Liver (tissue), 9 donors: ENCODE data around the gene KLHDC7A. TPM values are rescaled to one million over a fixed set of nuclear protein-coding genes. Genes with fewer than 3 reads are reported as not detected.

Experiments
- DNase-seq: peaks from one replicate; pipeline ENCODE4 v3.0.0-alpha.2; 2017; ENCODE audit warnings: low spot score
- H3K27ac ChIP-seq, 2 donors: one replicate each; pipeline ENCODE4 v1.7.0; 2013; ENCODE audit warnings: inconsistent platforms in 2 of 2, low read length in 2 of 2, control low read depth in 1 of 2, low read depth in 1 of 2, mild to moderate bottlenecking in 1 of 2
- H3K27me3 ChIP-seq, 4 donors: one replicate each; pipeline versions ENCODE4 v1.6.1 to v1.7.0; 2013; ENCODE audit warnings: low read length in 3 of 4, inconsistent platforms in 1 of 4, mild to moderate bottlenecking in 1 of 4, moderate library complexity in 1 of 4; ENCODE audit not compliant: control insufficient read depth in 4 of 4, insufficient read depth in 4 of 4
- H3K36me3 ChIP-seq, 4 donors: one replicate each; pipeline versions ENCODE4 v1.6.1 to v1.7.0; 2013; ENCODE audit warnings: low read length in 3 of 4, mild to moderate bottlenecking in 3 of 4, low read depth in 1 of 4, moderate library complexity in 1 of 4; ENCODE audit not compliant: control insufficient read depth in 4 of 4, insufficient read depth in 3 of 4
- H3K4me1 ChIP-seq, 4 donors: one replicate each; pipeline versions ENCODE4 v1.6.1 to v1.7.0; 2013; ENCODE audit warnings: low read length in 3 of 4, mild to moderate bottlenecking in 3 of 4, moderate library complexity in 1 of 4; ENCODE audit not compliant: control insufficient read depth in 4 of 4, insufficient read depth in 4 of 4
- H3K4me3 ChIP-seq, 3 donors: one replicate each; pipeline versions ENCODE4 v1.6.1 to v1.7.0; 2013; ENCODE audit warnings: low read length in 3 of 3, control low read depth in 1 of 3, low read depth in 1 of 3, mild to moderate bottlenecking in 1 of 3
- H3K9ac ChIP-seq, 2 donors: one replicate each; pipeline ENCODE4 v1.7.0; 2013; ENCODE audit warnings: low read length in 2 of 2, mild to moderate bottlenecking in 2 of 2, moderate library complexity in 2 of 2, control low read depth in 1 of 2, low read depth in 1 of 2
- H3K9me3 ChIP-seq, 4 donors: one replicate each; pipeline versions ENCODE4 v1.6.1 to v1.7.0; 2013; ENCODE audit warnings: low read length in 3 of 4; ENCODE audit not compliant: control insufficient read depth in 4 of 4
- ATF3 ChIP-seq: IDR thresholded peaks from 2 replicates; pipeline ENCODE4 v1.6.1; 2016; ENCODE audit warnings: antibody characterized with exemption
- FOXA1 ChIP-seq: IDR thresholded peaks from 2 replicates; pipeline ENCODE4 v1.6.1; 2016; ENCODE audit warnings: antibody characterized with exemption
- FOXA2 ChIP-seq: IDR thresholded peaks from 2 replicates; pipeline ENCODE4 v1.6.1; 2016; ENCODE audit warnings: antibody characterized with exemption
- GABPA ChIP-seq, 2 donors: IDR thresholded peaks in 1 of 2; conservative IDR thresholded peaks in 1 of 2; 2 replicates each; pipeline ENCODE4 v1.6.1; 2016; ENCODE audit warnings: antibody characterized with exemption in 2 of 2, mild to moderate bottlenecking in 1 of 2, moderate library complexity in 1 of 2
- HNF4G ChIP-seq: IDR thresholded peaks from 2 replicates; pipeline ENCODE4 v1.6.1; 2016; ENCODE audit warnings: antibody characterized with exemption
- JUND ChIP-seq, 2 donors: IDR thresholded peaks; 2 replicates each; pipeline ENCODE4 v1.6.1; 2016; ENCODE audit warnings: antibody characterized with exemption in 2 of 2
- NR2F2 ChIP-seq: IDR thresholded peaks from 2 replicates; pipeline ENCODE4 v1.6.1; 2016; ENCODE audit warnings: antibody characterized with exemption
- RAD21 ChIP-seq, 2 donors: IDR thresholded peaks; 2 replicates each; pipeline ENCODE4 v1.6.1; 2016; ENCODE audit warnings: antibody characterized with exemption in 2 of 2, mild to moderate bottlenecking in 2 of 2
- RXRA ChIP-seq, 2 donors: IDR thresholded peaks; 2 replicates each; pipeline ENCODE4 v1.6.1; 2017 to 2018; ENCODE audit warnings: antibody characterized with exemption in 2 of 2, mild to moderate bottlenecking in 1 of 2
- SP1 ChIP-seq: IDR thresholded peaks from 2 replicates; pipeline ENCODE4 v1.6.1; 2018; ENCODE audit warnings: antibody characterized with exemption, mild to moderate bottlenecking
- TAF1 ChIP-seq: conservative IDR thresholded peaks from 2 replicates; pipeline ENCODE4 v1.6.1; 2016; ENCODE audit warnings: antibody characterized with exemption, mild to moderate bottlenecking
- YY1 ChIP-seq: IDR thresholded peaks from 2 replicates; pipeline ENCODE4 v1.6.1; 2016; ENCODE audit warnings: antibody characterized with exemption, mild to moderate bottlenecking
- WGBS: extraction: QIAGEN DNeasy Blood & Tissue Kit; methylation state at CpG from one replicate; pipeline ENCODE4 v1.1.7; 2013; 5-methylcytosine and 5-hydroxymethylcytosine counted together
- polyA plus RNA-seq, 2 donors: library from polyadenylated mRNA; stranded (reverse) in 1 of 2; unstranded in 1 of 2; fragments of 200-250 nt in 1 of 2; fragments of >200 nt in 1 of 2; fragmentation: Nextera tagmentation in 1 of 2; extraction: Ambion mirVana in 1 of 2; gene quantifications; one replicate each; pipeline versions ENCODE4 v1.2.1 to v1.2.3, GENCODE V29; 2013 to 2015
- total RNA-seq, 2 donors: library from RNA; depleted of rRNA; stranded (reverse); fragments of >200 nt; gene quantifications; one replicate each; pipeline ENCODE4 v1.2.3, GENCODE V29; 2014
- TF ChIP-seq, protein P1 (sequence below): fragments of 150-350 bp; IDR thresholded peaks from 2 replicates; pipeline ENCODE4 v1.5.1; 2017; ENCODE audit warnings: improper control_type of control experiment, low read depth, low read length; ENCODE audit not compliant: missing input control
- TF ChIP-seq, protein P2 (sequence below): IDR thresholded peaks from 2 replicates; pipeline ENCODE4 v1.6.1; 2016; ENCODE audit warnings: antibody characterized with exemption
- TF ChIP-seq, protein P3 (sequence below): IDR thresholded peaks from 2 replicates; pipeline ENCODE4 v1.6.1; 2016; ENCODE audit warnings: antibody characterized with exemption
- donor health status: healthy.
- donor health status: healthy.
- donor health status: healthy.
- donor health status: healthy.
- donor health status: healthy.

The KLHDC7A gene
- total and polyA plus RNA-seq, 4 donors: 1.3 to 6.6 (median 2.3) TPM

DNA sequence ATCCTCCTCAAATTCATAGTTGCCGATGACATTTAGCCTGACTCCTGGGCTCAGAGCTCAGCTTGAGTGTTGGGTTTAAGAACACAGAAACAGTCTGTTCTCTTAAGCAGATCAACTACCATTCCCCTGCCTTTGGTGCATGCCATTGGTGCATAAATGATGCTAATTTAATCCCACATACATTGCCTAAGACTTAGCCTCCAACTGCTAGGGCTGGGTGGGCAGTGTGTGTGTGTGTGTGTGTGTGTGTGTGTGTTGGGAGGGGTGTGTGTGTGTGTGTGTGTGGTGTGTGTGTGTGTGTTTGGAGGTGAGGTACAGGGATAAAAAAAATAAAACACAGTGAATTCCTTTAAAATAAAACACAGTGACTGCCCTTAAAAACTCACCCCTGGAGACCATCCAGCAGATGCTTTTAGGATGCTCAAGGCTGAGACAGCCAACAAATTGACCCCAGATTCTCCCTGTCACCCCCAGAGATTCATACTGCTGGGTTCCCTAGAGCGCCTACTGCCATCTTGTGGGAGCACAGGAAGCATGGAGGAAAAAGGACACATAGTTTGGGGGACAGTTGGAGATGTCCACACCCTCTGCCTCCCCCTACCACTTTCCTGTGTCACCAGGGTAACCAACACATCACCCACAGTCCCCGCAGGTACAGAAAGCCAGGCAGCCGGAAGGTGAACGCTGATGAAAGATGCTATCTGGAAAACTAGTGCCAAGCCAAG lies 30.6 kb downstream of the KLHDC7A start:
- TF ChIP-seq HNF4G (no peak), RAD21 (IDR thresholded peaks at IDR 0.05) (peak; percentile 77 to 83)
- TF ChIP-seq, protein P1, sequence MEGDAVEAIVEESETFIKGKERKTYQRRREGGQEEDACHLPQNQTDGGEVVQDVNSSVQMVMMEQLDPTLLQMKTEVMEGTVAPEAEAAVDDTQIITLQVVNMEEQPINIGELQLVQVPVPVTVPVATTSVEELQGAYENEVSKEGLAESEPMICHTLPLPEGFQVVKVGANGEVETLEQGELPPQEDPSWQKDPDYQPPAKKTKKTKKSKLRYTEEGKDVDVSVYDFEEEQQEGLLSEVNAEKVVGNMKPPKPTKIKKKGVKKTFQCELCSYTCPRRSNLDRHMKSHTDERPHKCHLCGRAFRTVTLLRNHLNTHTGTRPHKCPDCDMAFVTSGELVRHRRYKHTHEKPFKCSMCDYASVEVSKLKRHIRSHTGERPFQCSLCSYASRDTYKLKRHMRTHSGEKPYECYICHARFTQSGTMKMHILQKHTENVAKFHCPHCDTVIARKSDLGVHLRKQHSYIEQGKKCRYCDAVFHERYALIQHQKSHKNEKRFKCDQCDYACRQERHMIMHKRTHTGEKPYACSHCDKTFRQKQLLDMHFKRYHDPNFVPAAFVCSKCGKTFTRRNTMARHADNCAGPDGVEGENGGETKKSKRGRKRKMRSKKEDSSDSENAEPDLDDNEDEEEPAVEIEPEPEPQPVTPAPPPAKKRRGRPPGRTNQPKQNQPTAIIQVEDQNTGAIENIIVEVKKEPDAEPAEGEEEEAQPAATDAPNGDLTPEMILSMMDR: peak; percentile 35
- Histone ChIP-seq H3K9ac (no peak overlapping the region), H3K9me3 (peaks cover 0 to 11% (median 1%) of the 10 kb centered on the region in 4 donors), H3K36me3 (no peaks in the 10 kb centered on the region), H3K27ac (no peak overlapping the region), H3K4me1 (no peaks in the 10 kb centered on the region), H3K4me3 (no peak overlapping the region), H3K27me3 (no peaks in the 10 kb centered on the region)
- WGBS: 85% methylated on average over 5 of the region's 5 CpGs
- DNase-seq: no peak

DNA sequence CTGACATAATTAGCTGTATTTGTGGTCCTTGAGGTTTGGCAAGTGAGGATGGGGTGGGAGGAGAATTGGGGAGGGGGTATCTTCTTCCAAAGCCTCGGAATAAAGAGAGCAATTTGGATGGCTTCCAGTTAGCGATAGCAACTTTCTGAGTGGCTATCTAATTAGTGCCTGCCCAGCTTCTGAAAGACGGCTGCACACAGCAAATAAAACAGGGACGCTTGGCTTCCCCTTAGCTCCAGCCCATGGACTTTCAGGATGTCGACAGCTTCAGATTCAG lies 31.1 kb downstream of the KLHDC7A start:
- peaks cover 0 to 16% (median 2%) of the 10 kb centered on the region in 4 donors for H3K9me3 ChIP-seq
- no peaks in the 10 kb centered on the region for H3K4me1 ChIP-seq
- no peaks in the 10 kb centered on the region for H3K36me3 ChIP-seq
- no peak overlapping the region for H3K4me3 ChIP-seq
- H3K27me3 ChIP-seq: no peaks in the 10 kb centered on the region
- WGBS: 64% methylated on average over 5 of the region's 5 CpGs
- no peak for TF ChIP-seq RXRA (IDR thresholded peaks at IDR 0.05)
- TF ChIP-seq, protein P2, sequence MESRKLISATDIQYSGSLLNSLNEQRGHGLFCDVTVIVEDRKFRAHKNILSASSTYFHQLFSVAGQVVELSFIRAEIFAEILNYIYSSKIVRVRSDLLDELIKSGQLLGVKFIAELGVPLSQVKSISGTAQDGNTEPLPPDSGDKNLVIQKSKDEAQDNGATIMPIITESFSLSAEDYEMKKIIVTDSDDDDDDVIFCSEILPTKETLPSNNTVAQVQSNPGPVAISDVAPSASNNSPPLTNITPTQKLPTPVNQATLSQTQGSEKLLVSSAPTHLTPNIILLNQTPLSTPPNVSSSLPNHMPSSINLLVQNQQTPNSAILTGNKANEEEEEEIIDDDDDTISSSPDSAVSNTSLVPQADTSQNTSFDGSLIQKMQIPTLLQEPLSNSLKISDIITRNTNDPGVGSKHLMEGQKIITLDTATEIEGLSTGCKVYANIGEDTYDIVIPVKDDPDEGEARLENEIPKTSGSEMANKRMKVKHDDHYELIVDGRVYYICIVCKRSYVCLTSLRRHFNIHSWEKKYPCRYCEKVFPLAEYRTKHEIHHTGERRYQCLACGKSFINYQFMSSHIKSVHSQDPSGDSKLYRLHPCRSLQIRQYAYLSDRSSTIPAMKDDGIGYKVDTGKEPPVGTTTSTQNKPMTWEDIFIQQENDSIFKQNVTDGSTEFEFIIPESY: no peak
- TF ChIP-seq ATF3: no peak
- no peak for TF ChIP-seq JUND (IDR thresholded peaks at IDR 0.05)
- TF ChIP-seq SP1: no peak
- H3K9ac ChIP-seq: no peak overlapping the region
- no peak for DNase-seq
- H3K27ac ChIP-seq: no peak overlapping the region

DNA sequence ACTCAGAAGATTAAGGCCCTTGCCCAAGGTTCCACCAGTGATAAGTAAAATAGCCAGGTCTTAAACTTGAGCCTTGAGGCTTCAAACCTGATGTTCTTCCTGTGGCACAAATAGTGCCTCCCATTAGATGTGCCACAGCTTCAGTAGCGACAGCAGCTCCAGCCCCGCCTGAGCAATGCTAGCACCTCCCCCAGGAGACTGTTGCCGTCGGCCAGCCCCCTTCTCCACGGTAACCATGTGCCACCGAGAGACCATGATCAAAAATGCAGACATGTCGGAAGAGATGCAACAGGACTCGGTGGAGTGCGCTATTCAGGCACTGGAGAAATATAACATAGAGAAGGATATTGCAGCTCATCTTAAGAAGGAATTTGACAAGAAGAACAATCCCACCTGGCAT lies 32.2 kb downstream of the KLHDC7A start:
- Histone ChIP-seq H3K9ac (no peak overlapping the region), H3K4me1 (no peaks in the 10 kb centered on the region), H3K27me3 (no peaks in the 10 kb centered on the region), H3K4me3 (no peak overlapping the region), H3K36me3 (no peaks in the 10 kb centered on the region), H3K9me3 (peaks cover 0 to 17% (median 2%) of the 10 kb centered on the region in 4 donors), H3K27ac (no peak overlapping the region)
- no peak for DNase-seq
- WGBS: 75% methylated on average over 9 of the region's 9 CpGs
- TF ChIP-seq TAF1: no peak
- no peak for TF ChIP-seq RAD21 (IDR thresholded peaks at IDR 0.05)
- no peak for TF ChIP-seq FOXA1
- TF ChIP-seq, protein P1: no peak
- TF ChIP-seq FOXA2: no peak
- no peak for TF ChIP-seq GABPA (IDR thresholded peaks at IDR 0.05 in 1 of 2, conservative IDR thresholded peaks at IDR 0.05 in 1 of 2)
- no peak for TF ChIP-seq JUND (IDR thresholded peaks at IDR 0.05)
- TF ChIP-seq, protein P3, sequence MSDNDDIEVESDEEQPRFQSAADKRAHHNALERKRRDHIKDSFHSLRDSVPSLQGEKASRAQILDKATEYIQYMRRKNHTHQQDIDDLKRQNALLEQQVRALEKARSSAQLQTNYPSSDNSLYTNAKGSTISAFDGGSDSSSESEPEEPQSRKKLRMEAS: no peak
- TF ChIP-seq NR2F2: no peak
- TF ChIP-seq, protein P2: no peak
- no peak for TF ChIP-seq RXRA (IDR thresholded peaks at IDR 0.05)
- no peak for TF ChIP-seq YY1
- no peak for TF ChIP-seq SP1
